ENCODE results near the gene TAF4.

The TAF4 gene

DNA sequence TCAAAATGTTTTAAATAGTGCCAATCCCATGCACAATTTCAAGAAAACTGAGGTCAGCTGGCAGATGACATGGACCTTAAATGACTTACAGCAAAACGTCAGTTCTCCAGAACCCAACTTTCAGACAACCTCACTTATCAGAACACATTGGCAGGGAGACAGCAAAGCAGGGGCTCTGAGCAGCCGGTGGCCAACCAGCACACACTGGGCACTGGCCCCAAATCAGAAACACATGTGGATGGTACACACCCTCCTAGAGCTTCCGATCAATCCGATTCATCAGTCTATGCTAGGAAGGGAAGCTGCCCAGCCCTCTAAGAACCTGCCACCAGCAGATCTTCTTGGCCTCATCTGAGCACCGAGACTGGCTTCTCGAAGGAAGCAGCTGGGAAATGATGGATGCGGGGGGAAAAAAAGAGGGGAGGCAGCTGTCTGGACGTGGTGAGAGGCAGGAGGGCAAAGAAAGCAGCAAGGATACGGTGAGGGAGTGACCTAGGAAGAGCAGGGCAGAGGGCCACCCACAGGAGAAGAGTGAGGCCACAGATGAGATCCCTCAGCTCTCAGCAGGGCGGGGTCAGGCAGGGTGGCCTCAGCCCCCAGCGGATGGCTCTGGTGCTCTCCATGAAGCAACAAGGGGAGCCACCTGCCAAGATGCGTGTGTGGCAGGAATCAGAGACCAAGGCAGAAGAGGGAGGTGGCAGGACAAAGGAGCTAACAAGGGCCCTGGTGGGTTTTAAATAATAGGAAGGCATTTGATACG, 32.9 kb downstream of the TAF4 start:
- ChIA-PET POLR2A (interaction anchor here (1.0 kb wide), 1 partner anchor 33 kb away, joined by 3 read pairs; no protein-coding TSS in a partner anchor), CTCF (no interaction called here)
- H3K4me3 ChIP-seq (ENCODE audit: low read depth, low read length): no peak overlapping the region
- no peak for DNase-seq (ENCODE audit: low read depth, low spot score)
- TF ChIP-seq CTCF (IDR thresholded peaks at IDR 0.05; ENCODE audit: insufficient read depth, low read length, missing control alignments): no peak

- no peak overlapping the region for H3K4me3 ChIP-seq (ENCODE audit: low read depth, low read length)
- CTCF ChIA-PET: no interaction called here
- TF ChIP-seq CTCF (IDR thresholded peaks at IDR 0.05; ENCODE audit: insufficient read depth, low read length, missing control alignments): no peak
- DNase-seq (ENCODE audit: low read depth, low spot score): no peak
- POLR2A ChIA-PET: no interaction called here
Observed at GRCh38 chr20:62031462-62032092, 34.1 kb downstream of the TAF4 start.

- CTCF ChIA-PET: no interaction called here
- no peak for TF ChIP-seq CTCF (IDR thresholded peaks at IDR 0.05; ENCODE audit: insufficient read depth, low read length, missing control alignments)
- no peak for DNase-seq (ENCODE audit: low read depth, low spot score)
- POLR2A ChIA-PET: no interaction called here
- no peak overlapping the region for H3K4me3 ChIP-seq (ENCODE audit: low read depth, low read length)
Observed at GRCh38 chr20:62030834-62031434, 34.7 kb downstream of the TAF4 start.

DNA sequence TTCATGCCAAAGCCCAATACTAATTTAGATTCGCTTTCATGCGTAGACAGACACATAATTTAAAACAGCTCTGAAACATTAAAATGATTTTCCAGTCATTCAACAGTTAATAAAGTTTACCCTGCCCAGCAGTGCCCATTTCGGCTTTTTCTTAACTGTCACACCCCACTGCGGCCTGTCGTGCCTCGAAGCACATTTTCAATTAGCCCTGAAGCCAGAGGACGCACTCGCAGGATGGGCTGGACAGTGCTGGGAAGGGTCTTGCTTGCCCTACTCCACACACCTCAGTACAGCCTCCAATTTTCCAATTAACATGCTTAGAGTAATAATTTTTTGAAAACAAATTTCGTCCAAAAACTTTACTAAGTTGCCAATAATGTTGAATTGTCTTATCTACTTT, 35.3 kb downstream of the TAF4 start:
- ChIA-PET CTCF (no interaction called here), POLR2A (no interaction called here)
- no peak overlapping the region for H3K4me3 ChIP-seq (ENCODE audit: low read depth, low read length)
- no peak for TF ChIP-seq CTCF (IDR thresholded peaks at IDR 0.05; ENCODE audit: insufficient read depth, low read length, missing control alignments)
- no peak for DNase-seq (ENCODE audit: low read depth, low spot score)

- ChIA-PET POLR2A (no interaction called here), CTCF (no interaction called here)
- no peak for DNase-seq (ENCODE audit: low read depth, low spot score)
- H3K4me3 ChIP-seq (ENCODE audit: low read depth, low read length): no peak overlapping the region
- TF ChIP-seq CTCF (IDR thresholded peaks at IDR 0.05; ENCODE audit: insufficient read depth, low read length, missing control alignments): no peak
Observed at GRCh38 chr20:62029949-62030348, 35.7 kb downstream of the TAF4 start.

DNA sequence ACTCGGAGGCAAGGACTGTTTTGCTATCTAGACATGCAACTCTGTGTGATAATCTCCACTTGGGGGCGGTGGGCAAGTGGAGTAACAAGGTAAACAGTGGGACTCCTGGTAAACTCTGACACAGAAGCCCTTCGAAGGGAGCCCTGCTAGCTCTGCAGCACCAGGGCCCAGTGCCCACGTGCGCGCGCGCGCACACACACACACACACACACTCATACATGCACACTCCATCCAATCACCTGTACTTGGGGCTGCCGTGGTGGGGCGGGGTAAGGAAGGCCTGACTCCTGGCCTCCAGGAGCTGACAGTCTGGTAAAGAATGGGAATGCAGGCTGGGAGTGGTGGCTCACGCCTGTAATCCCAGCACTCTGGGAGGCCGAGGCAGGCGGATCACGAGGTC, 36.4 kb downstream of the TAF4 start:
- CTCF ChIA-PET: interaction anchor here (0.9 to 4.8 kb wide), 3 partner anchors 10 to 108 kb away, joined by 3 to 35 read pairs (median 5); no protein-coding TSS in a partner anchor

More for the DNA sequence above, 36.4 kb downstream of the TAF4 start:
- DNase-seq (ENCODE audit: low read depth, low spot score): no peak
- no peak overlapping the region for H3K4me3 ChIP-seq (ENCODE audit: low read depth, low read length)
- no peak for TF ChIP-seq CTCF (IDR thresholded peaks at IDR 0.05; ENCODE audit: insufficient read depth, low read length, missing control alignments)
- POLR2A ChIA-PET: no interaction called here
